ENCODE measurements around the gene MAGEB3.
"Not testable (repeated sequence)": the region's sequence is repeated elsewhere in the genome, so short reads cannot be mapped to it uniquely, and the experiment has no call there.

MAGEB3 gene

GRCh38 chrX:30230395-30230794, at the start of gene MAGEB3:
Gene MAGEB3 (plus strand): TSS chrX:30230657. CDS start chrX:30235925, 5,268 bp downstream.
- DNase-seq: no peak

GRCh38 chrX:30181353-30181752, 49.1 kb upstream of the MAGEB3 start:
- DNase-seq: no peak

GRCh38 chrX:30183554-30183953, 46.9 kb upstream of the MAGEB3 start:
- no peak for DNase-seq

GRCh38 chrX:30190426-30190825, 40.0 kb upstream of the MAGEB3 start:
- DNase-seq: no peak

- DNase-seq: not testable (repeated sequence)
These were observed 36.5 kb upstream of the MAGEB3 start for GRCh38 chrX:30193910-30194309.

GRCh38 chrX:30196322-30196721, 34.1 kb upstream of the MAGEB3 start:
- no peak for DNase-seq

- DNase-seq: no peak
These were observed 18.3 kb upstream of the MAGEB3 start for GRCh38 chrX:30212172-30212571.

- no peak for DNase-seq
These were observed 15.1 kb upstream of the MAGEB3 start, which contains the start of gene MAGEB2 for GRCh38 chrX:30215357-30215843. Gene MAGEB2 (plus strand): TSS chrX:30215563. CDS start chrX:30218581, 3,018 bp downstream.

- no peak for DNase-seq
These were observed 13.0 kb upstream of the MAGEB3 start for GRCh38 chrX:30217465-30217864.

GRCh38 chrX:30219372-30219771, 11.1 kb upstream of the MAGEB3 start:
- no peak for DNase-seq

GRCh38 chrX:30220661-30221060, 9.8 kb upstream of the MAGEB3 start:
- no peak for DNase-seq

- no peak for DNase-seq
These were observed 5.9 kb upstream of the MAGEB3 start for GRCh38 chrX:30224536-30224935.

GRCh38 chrX:30228526-30228925, 1.9 kb upstream of the MAGEB3 start:
- no peak for DNase-seq

- no peak for DNase-seq
These were observed 11.4 kb downstream of the MAGEB3 start, which contains the start of gene MAGEB4 for GRCh38 chrX:30241724-30242415. Gene MAGEB4 (plus strand): TSS chrX:30242000. CDS start chrX:30242136, 136 bp downstream.

GRCh38 chrX:30246769-30247489, 16.5 kb downstream of the MAGEB3 start, which contains the start of gene MAGEB1:
Gene MAGEB1 (plus strand): TSS chrX:30247146. CDS start chrX:30250494, 3,348 bp downstream.
- DNase-seq: no peak

GRCh38 chrX:30248854-30249253, 18.4 kb downstream of the MAGEB3 start:
- no peak for DNase-seq

- no peak for DNase-seq
These were observed 22.8 kb downstream of the MAGEB3 start for GRCh38 chrX:30253257-30253656.

GRCh38 chrX:30259927-30260326, 29.5 kb downstream of the MAGEB3 start:
- no peak for DNase-seq

GRCh38 chrX:30261012-30261411, 30.6 kb downstream of the MAGEB3 start:
- DNase-seq: no peak

GRCh38 chrX:30262763-30263162, 32.3 kb downstream of the MAGEB3 start:
- no peak for DNase-seq

- no peak for DNase-seq
These were observed 40.2 kb downstream of the MAGEB3 start for GRCh38 chrX:30270639-30271038.

GRCh38 chrX:30275498-30275897, 45.0 kb downstream of the MAGEB3 start:
- peak; percentile 2 for DNase-seq

- DNase-seq: peak; percentile 4
These were observed 47.9 kb downstream of the MAGEB3 start for GRCh38 chrX:30278365-30278764.

- no peak for DNase-seq
These were observed 50.0 kb downstream of the MAGEB3 start for GRCh38 chrX:30280428-30280827.
